Right ventricle myocardium superior (tissue), 1 donor: ENCODE measurements around the gene MRPL40. TPM values are rescaled to one million over a fixed set of nuclear protein-coding genes. Genes with fewer than 3 reads are reported as not detected.

Source experiments
- ATAC-seq: fragments of 200-7000 bp; cut with Tn5 transposase; one replicate; pipeline ENCODE4 v1.9.1; 2020; ENCODE audit warnings: mild to moderate bottlenecking; ENCODE audit not compliant: poor library complexity
- DNase-seq: peaks from one replicate; pipeline ENCODE4 v3.0.0-alpha.2; 2020
- intact Hi-C: fragments of 100-400 bp; cut with DNase I; formaldehyde crosslinking; loops from one replicate; pipeline ENCODE4 v1.11.2; 2022
- long read RNA-seq: library from polyadenylated mRNA; unstranded; transcript quantifications from one replicate; pipeline ENCODE4 v2.0.0, GENCODE V29; 2021
- total RNA-seq: library from RNA; stranded (reverse); fragmentation: NEBNext Ultra II Directional; extraction: Animal tissue kit (Norgen Biotek cat#: 25700); gene quantifications from one replicate; pipeline ENCODE4 v1.2.1, GENCODE V29; 2021
- donor health status: DM: no; HTN: yes; CAD: no; lungs with severe emphysema.

Gene MRPL40
- 56.1 TPM for total RNA-seq
- long read RNA-seq, transcript MRPL40-201 (4 exons, 1,387 nt): major isoform, 45 of 55 reads
- long read RNA-seq, partial matches to known transcripts: 4 of 55 reads
- long read RNA-seq, other reads (novel, unspliced or antisense): 3 of 55 reads

DNA sequence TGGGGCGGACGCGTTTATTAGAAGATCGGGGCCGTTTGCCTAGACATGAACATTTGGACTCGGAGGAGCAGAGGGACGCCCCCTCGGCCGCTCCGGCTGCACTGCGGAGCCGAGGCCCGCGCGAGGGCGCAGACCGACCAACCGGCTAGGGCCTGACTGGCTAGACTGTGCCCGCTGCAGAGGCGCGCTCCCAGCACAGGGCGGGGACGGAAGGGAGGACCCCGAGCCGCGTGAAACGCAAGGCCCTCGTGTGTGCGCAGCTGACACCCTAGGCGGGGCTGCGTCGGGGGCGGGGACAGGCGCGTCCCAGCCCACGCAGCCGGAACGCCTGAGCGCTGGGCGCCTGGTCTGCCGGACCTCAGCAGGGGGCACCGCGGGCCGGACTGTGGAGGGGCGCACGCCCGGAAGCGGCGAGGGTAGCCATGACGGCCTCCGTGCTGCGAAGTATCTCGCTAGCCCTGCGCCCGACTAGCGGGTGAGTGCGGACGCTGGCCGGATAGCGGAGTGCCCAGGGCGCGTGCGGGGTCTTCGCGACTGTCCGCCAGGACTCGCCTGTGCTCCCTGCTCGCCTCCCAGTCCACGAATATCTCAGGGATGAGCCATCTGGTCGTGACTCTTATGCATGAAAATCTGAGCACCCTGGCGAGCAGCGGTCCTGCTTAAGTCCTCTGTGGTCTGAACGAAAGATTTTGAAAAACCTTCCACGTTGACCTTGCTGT lies at the start of gene MRPL40:
Gene MRPL40 (plus strand): TSS at position 413 of the 719 bp plus-strand sequence. CDS start 10 bp downstream, at position 423.
- DNase-seq: peak; percentile 96
- intact Hi-C loops: no loop called here
- ATAC-seq: peak; percentile 97

DNA sequence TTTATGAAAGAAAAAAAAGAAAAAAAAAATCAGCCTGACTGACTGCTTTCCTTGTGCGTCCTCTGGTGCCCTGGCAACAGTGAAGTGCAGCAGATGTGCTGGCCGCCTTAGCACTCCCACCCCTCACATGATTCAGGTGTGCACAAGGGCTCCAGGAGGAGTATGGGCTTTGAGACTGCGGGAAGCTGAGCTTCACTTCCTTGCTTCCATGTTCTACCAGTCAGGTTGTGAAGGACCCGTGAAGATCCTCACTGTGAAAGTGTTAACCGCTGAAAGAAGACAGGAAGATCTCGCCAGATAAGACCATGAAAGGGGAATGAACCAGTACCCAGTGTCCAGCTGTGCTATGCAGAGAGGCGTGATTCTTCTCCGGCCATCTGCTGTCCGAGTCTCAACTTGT lies 49.1 kb upstream of the MRPL40 start:
- DNase-seq (no peak), ATAC-seq (no peak)
- intact Hi-C loops: loop anchor here (10.0 kb wide), 1 partner anchor 92 kb away; the partner anchor contains the start of genes CDC45 and UFD1

DNA sequence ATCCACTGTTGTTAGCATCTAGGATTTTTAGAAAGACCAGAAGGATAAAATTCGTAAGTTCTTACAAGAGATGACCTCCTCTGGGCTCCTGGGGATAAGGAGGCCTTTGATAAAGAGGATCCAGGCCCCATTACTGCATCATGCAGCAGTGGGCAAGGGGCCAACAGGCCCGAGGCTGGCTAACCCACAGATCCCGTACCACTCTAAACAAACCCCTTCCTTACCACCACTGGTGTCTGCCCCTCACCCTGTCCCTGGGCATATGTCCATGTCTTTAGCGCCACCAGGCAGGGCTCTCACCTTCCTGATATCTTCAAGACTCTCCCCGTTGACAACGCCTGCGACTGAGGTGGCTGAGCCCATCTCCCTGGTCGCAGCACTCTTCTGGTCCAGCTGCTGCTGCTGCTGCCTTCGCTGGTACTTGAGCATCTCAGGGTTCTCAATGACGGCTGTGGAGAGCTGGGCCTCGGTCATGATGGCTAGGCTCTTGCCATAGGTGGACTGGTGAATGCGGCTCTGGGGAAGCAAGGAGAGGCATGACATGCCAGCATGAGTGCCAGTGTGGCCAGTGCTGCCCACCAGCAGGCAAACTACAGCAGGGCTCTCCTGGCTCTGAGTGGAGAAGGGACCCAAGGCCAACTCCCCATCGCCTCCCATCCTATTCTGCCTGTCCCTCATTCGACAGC lies 47.0 kb upstream of the MRPL40 start:
- intact Hi-C loops: loop anchor here (10.0 kb wide), 1 partner anchor 89 kb away; the partner anchor contains the start of genes CDC45 and UFD1
- DNase-seq (no peak), ATAC-seq (no peak)

DNA sequence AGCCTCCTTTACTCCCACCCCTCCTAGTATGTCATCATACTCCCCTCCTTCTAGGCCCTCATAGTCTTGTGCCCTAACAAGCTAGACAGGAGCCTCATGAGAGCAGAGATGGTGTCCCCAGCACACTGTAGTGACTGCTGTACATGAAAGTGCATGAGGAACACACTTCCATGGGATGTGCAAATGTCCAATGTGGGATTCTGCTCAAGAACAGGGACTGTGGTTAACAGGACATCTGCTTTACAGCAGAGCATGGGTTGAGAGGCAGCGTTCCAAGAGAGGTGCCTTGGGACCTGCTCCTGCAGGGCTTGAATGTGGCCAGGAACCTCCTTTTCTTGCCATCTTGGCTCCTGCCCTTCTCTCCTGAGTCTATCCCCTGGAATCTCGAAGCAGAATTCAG lies 46.1 kb upstream of the MRPL40 start:
- intact Hi-C loops: loop anchor here (10.0 kb wide), 1 partner anchor 89 kb away; the partner anchor contains the start of genes CDC45 and UFD1
- DNase-seq (no peak), ATAC-seq (no peak)

DNA sequence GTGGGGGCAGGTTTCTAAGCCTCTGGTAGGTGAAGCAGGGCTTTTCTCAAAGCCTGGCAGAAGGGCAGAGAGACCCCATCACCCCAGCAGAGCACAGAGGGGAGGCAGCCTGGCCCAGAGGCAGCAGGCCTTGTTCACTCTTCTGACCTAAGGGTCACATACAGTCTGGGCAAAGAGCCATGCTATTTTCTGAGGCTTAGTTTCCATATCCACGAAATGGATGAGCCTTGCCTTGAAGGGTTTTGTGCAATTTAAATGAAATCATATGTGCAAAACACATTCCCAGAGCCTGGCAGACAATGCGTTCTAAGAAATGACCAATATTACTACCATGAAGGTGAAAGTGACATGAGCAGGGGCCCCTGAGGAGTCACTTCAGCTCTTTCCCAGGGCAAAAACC lies 45.3 kb upstream of the MRPL40 start:
- DNase-seq: no peak
- no peak for ATAC-seq
- intact Hi-C loops: loop anchor here (10.0 kb wide), 1 partner anchor 88 kb away; the partner anchor contains the start of genes CDC45 and UFD1

DNA sequence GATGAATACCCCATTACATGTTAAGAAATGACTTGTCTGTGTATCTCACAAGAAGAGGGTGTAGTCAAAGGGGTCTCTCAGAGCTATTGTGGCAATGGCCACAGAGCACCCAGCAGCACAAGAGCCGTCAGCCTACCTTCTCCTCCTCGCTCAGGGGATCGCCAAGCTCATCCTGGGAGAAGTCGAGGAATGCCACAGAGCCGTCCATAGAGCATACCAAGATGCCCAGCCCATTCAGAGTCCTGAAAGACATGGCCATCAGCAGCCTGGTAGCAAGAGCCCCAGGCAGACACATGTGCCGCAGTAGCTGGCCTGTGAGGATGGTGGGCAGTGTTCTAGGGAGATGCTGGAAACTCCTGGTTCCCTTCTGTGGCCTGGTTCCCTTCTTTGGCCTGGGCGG lies 44.8 kb upstream of the MRPL40 start:
- intact Hi-C loops: loop anchor here (10.0 kb wide), 1 partner anchor 87 kb away; the partner anchor contains the start of genes CDC45 and UFD1
- ATAC-seq: no peak
- DNase-seq: no peak

DNA sequence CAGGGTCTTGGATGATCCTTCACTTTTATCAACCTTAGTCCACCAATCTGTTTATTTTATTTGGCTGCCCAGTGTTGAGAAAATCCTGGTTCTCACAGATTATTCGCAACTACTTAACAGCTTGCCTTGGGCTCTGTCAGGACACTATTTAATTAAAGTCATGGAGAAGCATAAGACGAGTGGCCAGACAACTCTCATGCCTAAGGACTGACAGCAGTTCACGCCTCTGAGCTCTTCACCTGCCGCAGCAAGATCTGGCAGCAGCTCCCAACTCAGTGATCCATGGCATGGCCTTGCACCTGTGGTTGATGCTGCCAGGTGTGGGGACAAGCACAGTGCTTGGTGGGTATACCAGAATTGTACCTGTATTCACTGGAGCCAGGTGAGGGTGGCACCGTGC lies 38.6 kb upstream of the MRPL40 start:
- no peak for ATAC-seq
- intact Hi-C loops: no loop called here
- no peak for DNase-seq

DNA sequence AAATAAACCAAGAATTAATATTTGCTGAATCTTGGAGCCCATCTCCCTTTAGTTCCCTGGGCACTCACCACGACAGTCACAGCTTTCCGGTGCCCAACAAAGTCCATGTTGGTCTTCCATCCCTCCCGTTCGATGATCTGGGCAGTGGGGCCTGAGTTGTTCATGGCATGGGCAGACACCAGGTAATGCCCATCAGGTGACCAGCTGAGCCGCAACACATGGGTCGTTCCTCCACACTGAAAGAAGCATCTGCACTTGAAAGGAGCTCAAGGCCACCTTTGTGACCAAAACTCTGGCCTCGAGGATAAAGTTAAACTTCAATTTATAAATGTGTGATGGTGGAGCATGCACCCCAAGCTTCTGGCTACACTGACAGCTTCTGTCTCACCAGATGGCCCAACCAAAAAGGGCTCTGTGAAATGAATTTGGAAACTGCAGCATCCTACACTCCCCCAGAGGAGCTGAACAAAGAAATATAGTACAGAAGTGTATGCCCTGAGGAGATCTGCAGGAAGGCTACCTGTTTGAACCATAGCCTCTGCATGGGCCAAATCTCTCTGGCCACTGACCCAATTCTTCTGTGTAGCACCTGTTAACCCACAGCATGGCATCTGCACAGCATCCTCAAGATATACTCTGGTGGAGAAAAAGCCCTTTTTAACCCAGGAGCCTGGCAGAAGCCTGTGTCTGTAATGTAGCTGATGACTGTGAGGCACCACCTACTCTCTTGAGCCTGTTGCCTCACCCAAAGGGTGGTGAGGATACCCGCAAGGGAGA lies 37.9 kb upstream of the MRPL40 start:
- ATAC-seq: no peak
- intact Hi-C loops: no loop called here
- no peak for DNase-seq

DNA sequence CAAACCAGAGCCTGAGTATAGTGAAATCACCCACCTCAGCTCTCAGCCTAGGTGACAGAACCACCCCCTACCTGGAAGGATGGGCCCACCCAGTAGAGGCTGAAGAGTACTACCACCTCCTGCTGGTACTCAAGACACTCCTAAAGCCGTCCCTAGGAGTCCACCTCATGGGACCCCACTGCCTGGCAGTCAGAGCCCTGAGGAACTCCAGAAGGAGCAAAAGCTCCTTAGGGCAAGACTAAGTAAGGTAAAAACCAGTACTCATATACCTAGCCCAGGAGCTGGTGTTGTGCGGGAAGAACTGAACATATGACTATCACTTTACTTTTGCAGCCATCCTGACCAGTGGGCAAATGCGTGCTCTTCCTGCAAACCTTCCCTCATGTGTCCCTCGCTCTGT lies 37.1 kb upstream of the MRPL40 start:
- ATAC-seq (no peak), DNase-seq (no peak)
- intact Hi-C loops: no loop called here

DNA sequence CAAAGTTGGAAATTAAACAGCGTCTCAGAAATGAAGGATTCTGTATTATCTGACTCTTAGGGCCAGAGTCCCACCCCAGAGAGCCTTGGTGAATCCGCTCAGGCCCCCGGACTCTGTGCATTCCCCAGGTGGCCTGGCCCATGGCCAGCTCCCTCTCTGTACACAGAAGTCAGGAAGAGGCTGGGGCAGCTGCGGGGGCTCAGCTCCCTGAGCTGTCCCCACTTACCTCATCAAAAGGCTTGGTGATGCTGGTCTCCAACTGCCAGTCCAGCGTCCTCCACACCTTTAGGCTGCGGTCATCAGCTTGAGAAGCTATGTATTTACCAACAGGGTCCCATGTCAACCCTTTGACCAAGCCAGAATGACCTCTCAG lies 35.8 kb upstream of the MRPL40 start:
- DNase-seq: no peak
- ATAC-seq: no peak

DNA sequence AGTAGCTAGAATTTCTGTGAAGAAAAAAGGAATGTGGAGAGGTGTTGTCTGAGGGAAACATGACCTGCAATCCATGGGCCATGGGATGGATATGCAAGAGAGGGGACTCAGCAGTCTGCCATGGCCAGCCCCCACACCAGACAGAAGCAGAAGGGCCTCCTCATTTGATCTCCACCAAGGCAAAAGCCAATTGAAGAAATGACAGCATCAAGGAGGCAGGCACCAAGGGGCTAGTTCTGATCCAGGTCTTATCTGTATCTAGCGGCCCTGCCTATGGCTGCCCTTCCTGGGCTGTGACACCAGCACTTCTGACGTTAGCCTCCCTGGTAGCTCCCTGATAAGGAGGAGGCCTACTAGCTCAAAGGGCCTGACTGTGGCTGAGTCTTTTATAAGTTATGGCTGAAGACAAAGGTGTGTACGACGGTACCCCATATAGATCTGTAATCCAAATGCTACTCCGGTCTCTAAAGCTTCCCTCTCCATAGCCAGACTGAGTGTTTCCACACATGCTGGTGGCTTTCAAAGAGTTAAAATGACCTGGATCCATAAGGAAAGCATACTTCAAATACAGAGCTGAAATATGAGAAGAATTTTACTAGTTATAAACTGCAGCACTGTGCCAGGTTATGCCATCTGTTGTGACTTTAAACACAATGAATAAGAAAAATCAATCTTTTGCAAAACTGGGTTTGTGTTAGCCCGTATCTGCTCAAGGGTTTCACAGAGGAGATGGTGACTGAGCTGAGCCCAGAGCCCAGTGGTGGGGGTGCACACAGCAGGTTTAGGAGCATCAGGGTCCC lies 35.2 kb upstream of the MRPL40 start:
- ATAC-seq (peak; percentile 45), DNase-seq (no peak)
- intact Hi-C loops: no loop called here

More for the DNA sequence above, 35.8 kb upstream of the MRPL40 start:
- intact Hi-C loops: no loop called here

DNA sequence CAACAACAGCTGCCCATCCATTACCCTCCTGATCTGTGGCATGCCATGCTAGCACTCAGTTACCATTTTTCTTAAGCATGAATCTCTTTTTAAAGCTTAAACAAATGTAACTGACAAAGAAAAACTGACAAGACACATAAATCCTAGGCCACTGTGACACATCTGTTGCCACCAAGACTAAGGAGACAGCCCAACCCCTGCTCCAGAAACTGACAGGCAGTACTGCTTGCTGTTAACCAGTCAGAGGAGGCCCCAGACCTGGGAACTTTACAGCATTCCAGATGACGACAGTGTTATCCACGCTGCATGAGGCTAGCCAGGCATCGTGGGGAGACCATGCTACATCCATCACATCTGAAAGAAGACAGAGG lies 34.6 kb upstream of the MRPL40 start:
- no peak for DNase-seq
- no peak for ATAC-seq
- intact Hi-C loops: no loop called here

DNA sequence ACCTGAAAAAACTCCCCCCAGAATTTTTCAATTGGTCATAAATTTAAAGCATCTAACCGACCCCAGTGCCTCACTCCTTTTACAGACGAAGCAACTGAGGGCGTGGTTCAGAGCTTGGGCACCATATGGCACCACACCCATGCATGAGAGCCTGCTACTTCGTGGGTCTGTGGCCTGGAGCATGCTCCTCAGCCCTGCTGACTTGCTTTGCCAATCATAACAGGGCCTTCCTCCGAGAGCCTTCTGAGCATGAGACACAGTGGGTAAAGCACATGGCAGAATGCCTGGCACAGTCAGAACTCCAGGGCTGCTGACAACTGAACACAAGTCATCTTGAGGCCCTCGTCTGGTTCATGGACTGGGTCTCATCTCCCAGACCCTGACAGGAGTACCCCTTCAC lies 34.1 kb upstream of the MRPL40 start:
- intact Hi-C loops: no loop called here
- DNase-seq (no peak), ATAC-seq (no peak)

DNA sequence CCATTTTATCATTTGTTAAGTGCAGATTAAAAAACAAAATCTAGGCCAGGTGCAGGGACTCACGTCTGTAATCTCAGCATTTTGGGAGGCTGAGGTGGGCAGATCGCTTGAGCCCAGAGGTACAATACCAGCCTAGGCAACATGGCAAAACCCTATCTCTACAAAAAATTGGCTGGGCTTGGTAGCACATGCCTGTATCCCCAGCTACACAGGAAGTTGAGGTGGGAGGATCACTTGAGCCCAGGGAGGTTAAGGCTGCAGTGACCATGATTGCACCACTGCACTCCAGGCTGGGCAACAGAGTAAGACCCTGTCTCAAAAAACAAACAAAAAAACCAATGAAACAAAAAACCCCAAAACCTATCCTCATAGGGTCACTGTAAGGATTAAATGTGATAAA lies 33.7 kb upstream of the MRPL40 start:
- intact Hi-C loops: no loop called here
- ATAC-seq: no peak
- DNase-seq: no peak

DNA sequence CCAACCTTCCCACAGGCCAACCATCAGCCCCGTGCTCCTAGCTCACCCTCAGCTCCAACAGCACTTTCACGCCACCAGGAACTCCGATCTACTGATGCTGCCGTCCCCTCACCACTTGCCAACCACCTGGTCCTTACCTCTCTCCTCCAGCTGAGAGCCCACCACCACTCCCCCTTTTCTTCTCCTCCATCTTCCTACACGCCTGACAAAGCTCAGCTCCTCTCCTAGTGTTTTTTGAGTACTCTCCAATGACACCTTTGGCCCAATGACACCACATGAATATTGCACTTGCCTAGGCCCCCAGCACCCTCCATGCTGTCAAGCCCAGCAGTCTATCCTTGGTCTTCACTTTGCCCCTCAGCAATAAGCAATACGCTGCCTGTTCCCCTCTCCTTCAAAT lies 31.5 kb upstream of the MRPL40 start:
- no peak for ATAC-seq
- DNase-seq: no peak
- intact Hi-C loops: no loop called here

DNA sequence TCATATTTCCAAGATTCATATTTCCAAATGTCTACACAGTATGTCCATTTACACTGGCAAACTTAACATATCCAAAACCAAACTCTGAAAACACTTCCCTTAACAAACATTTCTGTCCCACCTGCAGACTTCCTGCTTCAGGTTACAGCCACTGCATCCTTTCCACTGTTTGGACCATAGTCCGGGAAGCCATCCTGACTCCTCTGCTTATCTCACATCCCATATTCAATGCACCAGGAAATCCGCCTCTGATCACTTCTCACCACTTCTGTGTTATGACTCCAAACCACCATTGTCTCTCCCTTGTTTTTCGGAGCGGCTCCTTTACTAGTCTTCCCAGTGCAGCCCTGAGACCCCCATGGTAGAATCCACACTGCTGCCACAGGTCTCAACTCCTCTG lies 30.9 kb upstream of the MRPL40 start:
- intact Hi-C loops: no loop called here
- no peak for DNase-seq
- ATAC-seq: no peak

DNA sequence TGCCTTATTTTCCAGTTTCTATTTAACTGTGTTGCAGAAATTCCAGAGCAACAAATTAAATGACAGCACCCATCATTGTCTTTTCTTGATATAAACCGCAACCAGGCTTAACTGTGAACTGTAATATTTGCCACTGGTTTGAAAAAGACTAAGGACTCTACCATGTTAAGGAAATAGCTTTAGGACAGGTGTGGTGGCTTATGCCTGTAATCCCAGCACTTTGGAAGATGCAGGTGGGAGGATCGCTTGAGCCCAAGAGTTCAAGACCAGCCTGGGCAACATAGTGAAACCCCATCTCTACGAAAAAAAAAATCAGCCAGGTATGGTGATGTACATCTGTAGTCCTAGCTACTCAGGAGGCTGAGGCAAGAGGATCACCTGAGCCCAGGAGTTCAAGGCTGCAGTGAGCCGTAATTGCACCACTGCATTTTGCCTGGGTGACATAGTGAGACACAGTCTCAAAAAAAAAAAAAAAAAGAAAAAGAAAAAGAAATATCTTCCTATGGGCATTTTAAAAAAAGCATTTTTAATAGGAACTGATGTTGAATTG lies 29.6 kb upstream of the MRPL40 start:
- ATAC-seq (no peak), DNase-seq (no peak)
- intact Hi-C loops: no loop called here

DNA sequence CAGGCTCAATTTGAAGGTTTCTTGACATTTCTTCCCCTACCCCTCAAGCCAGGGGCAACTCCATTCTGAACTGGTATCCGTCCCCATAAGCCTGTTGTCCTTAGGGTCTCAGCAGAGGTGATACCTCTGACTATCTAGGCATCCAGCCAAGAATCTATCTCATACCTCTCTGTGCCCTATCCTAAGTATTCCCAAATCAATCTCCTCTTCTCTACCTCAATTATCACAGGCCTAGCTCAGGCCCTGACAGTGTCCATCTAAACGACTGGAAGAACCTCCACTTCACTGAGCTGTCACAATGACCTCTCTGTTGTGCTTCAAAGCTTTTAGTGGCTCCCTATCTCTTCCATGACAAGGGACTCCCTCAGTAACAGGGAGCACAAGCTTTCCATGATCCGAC lies 27.7 kb upstream of the MRPL40 start:
- no peak for ATAC-seq
- intact Hi-C loops: no loop called here
- no peak for DNase-seq
